Glutamatergic neuron (in vitro differentiated cells): Measurements from ENCODE around the gene FBXW8. TPM values are rescaled to one million over a fixed set of nuclear protein-coding genes. Genes with fewer than 3 reads are reported as not detected.

Experiments used
- DNase-seq: peaks from one replicate; pipeline ENCODE4 v3.0.0; 2022
- H3K27ac Mint-ChIP-seq: one replicate; pipeline ENCODE4 v1.8.0; 2020; ENCODE audit warnings: mild to moderate bottlenecking, mixed read lengths, inconsistent platforms; ENCODE audit not compliant: unreplicated experiment
- H3K27me3 Mint-ChIP-seq: one replicate; pipeline ENCODE4 v1.8.0; 2020; ENCODE audit warnings: mild to moderate bottlenecking, moderate library complexity, mixed read lengths, inconsistent platforms; ENCODE audit not compliant: unreplicated experiment
- H3K36me3 Mint-ChIP-seq: one replicate; pipeline ENCODE4 v1.8.0; 2020; ENCODE audit warnings: mild to moderate bottlenecking, mixed read lengths, inconsistent platforms; ENCODE audit not compliant: unreplicated experiment
- H3K4me1 Mint-ChIP-seq: one replicate; pipeline ENCODE4 v1.8.0; 2020; ENCODE audit warnings: mild to moderate bottlenecking, low read depth, mixed read lengths, inconsistent platforms; ENCODE audit not compliant: unreplicated experiment
- H3K4me3 Mint-ChIP-seq: one replicate; pipeline ENCODE4 v1.8.0; 2020; ENCODE audit warnings: mild to moderate bottlenecking, mixed read lengths, inconsistent platforms; ENCODE audit not compliant: unreplicated experiment
- H3K9me3 Mint-ChIP-seq: one replicate; pipeline ENCODE4 v1.8.0; 2020; ENCODE audit warnings: mild to moderate bottlenecking, moderate library complexity, mixed read lengths, inconsistent platforms; ENCODE audit not compliant: unreplicated experiment
- CTCF ChIP-seq: fragments of 200-600 bp; sonication (generic); IDR thresholded peaks from one replicate; pipeline ENCODE4 v1.5.0; 2021; ENCODE audit not compliant: partially characterized antibody, unreplicated experiment
- total RNA-seq: library from RNA; stranded (reverse); fragmentation: NEBNext Ultra II Directional; extraction: Animal tissue kit (Norgen Biotek cat#: 25700); gene quantifications from one replicate; pipeline ENCODE4 v1.2.1, GENCODE V29; 2021; ENCODE audit not compliant: unreplicated experiment

The FBXW8 gene
- total RNA-seq, 1 donor from 2014 or later = 16.2 TPM

GRCh38 chr12:117011988-117012805, 101.4 kb downstream of the FBXW8 start:
- H3K4me3 Mint-ChIP-seq = no peak overlapping the region
- H3K4me1 Mint-ChIP-seq = peaks cover 10% of the 10 kb centered on the region
- DNase-seq = no peak
- no peak overlapping the region for H3K27ac Mint-ChIP-seq
- peaks cover 2% of the 10 kb centered on the region for H3K27me3 Mint-ChIP-seq
- H3K9me3 Mint-ChIP-seq = no peaks in the 10 kb centered on the region
- H3K36me3 Mint-ChIP-seq = peaks cover 13% of the 10 kb centered on the region
- TF ChIP-seq CTCF = no peak

- no peak overlapping the region for H3K4me3 Mint-ChIP-seq
- peaks cover 2% of the 10 kb centered on the region for H3K27me3 Mint-ChIP-seq
- H3K9me3 Mint-ChIP-seq = no peaks in the 10 kb centered on the region
- DNase-seq = no peak
- no peak for TF ChIP-seq CTCF
- H3K27ac Mint-ChIP-seq = no peak overlapping the region
- H3K4me1 Mint-ChIP-seq = peaks cover 7% of the 10 kb centered on the region
- H3K36me3 Mint-ChIP-seq = peaks cover 13% of the 10 kb centered on the region
These were observed 103.0 kb downstream of the FBXW8 start for GRCh38 chr12:117013726-117014125.

- Mint-ChIP-seq H3K27ac (no peak overlapping the region), H3K9me3 (no peaks in the 10 kb centered on the region), H3K4me3 (no peak overlapping the region), H3K4me1 (peaks cover 7% of the 10 kb centered on the region), H3K36me3 (peaks cover 13% of the 10 kb centered on the region), H3K27me3 (peaks cover 2% of the 10 kb centered on the region)
- no peak for DNase-seq
- TF ChIP-seq CTCF = no peak
These were observed 103.7 kb downstream of the FBXW8 start for GRCh38 chr12:117014342-117014887.

- H3K27me3 Mint-ChIP-seq = peaks cover 2% of the 10 kb centered on the region
- H3K4me3 Mint-ChIP-seq = no peak overlapping the region
- no peak for DNase-seq
- TF ChIP-seq CTCF = no peak
- H3K27ac Mint-ChIP-seq = no peak overlapping the region
- no peaks in the 10 kb centered on the region for H3K9me3 Mint-ChIP-seq
- peaks cover 10% of the 10 kb centered on the region for H3K4me1 Mint-ChIP-seq
- peaks cover 13% of the 10 kb centered on the region for H3K36me3 Mint-ChIP-seq
These were observed 105.1 kb downstream of the FBXW8 start for GRCh38 chr12:117015811-117016210.

- H3K9me3 Mint-ChIP-seq = no peaks in the 10 kb centered on the region
- H3K27me3 Mint-ChIP-seq = peaks cover 2% of the 10 kb centered on the region
- TF ChIP-seq CTCF = no peak
- H3K4me3 Mint-ChIP-seq = no peak overlapping the region
- H3K36me3 Mint-ChIP-seq = peaks cover 13% of the 10 kb centered on the region
- H3K4me1 Mint-ChIP-seq = peaks cover 10% of the 10 kb centered on the region
- DNase-seq = no peak
- H3K27ac Mint-ChIP-seq = no peak overlapping the region
These were observed 107.1 kb downstream of the FBXW8 start for GRCh38 chr12:117017807-117018206.
